ENCODE results near the gene ZCCHC14. TPM values are rescaled to one million over a fixed set of nuclear protein-coding genes. Genes with fewer than 3 reads are reported as not detected.
"Not testable (repeated sequence)": the region's sequence is repeated elsewhere in the genome, so short reads cannot be mapped to it uniquely, and the experiment has no call there.

ZCCHC14 gene
- total RNA-seq, 1 donor from 2014 or later = 19.0 TPM

DNA sequence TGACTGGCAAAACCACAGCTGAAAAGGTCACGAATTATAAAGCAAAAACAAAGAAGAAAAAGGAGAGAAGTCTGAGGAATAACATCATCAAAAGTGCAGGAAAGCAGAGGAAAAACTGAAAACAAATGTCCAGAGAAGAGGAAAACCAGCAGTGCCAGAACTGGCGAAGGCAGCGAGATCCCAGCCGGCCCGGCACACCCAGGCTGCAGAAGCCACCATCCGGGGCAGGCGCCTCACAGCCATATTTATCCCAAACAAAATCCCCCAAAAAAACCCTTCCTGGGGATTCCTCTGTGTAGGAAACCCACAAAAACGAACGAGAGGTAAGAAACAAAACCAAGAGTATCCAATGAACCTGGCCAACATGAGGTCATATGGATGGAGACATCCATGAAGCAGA lies 10.6 kb downstream of the ZCCHC14 start:
- H3K9me3 ChIP-seq (ENCODE audit: insufficient read depth, low read depth, low read length) = no peaks in the 10 kb centered on the region
- FAIRE-seq = no peak
- Mint-ChIP-seq H3K36me3 (ENCODE audit: low read depth, unreplicated experiment) (peaks cover 9% of the 10 kb centered on the region), H3K27me3 (ENCODE audit: low read depth, unreplicated experiment) (no peaks in the 10 kb centered on the region), H3K9me3 (ENCODE audit: unreplicated experiment) (no peaks in the 10 kb centered on the region), H3K4me3 (ENCODE audit: unreplicated experiment) (no peak overlapping the region), H3K27ac (ENCODE audit: unreplicated experiment) (no peak overlapping the region), H3K4me1 (ENCODE audit: low read depth, unreplicated experiment) (peaks cover 27% of the 10 kb centered on the region)
- no peak for DNase-seq (ENCODE audit: low read depth)
- peaks cover 84% of the 10 kb centered on the region for H3K79me2 ChIP-seq (ENCODE audit: insufficient read depth, low read length)
- H2AFZ ChIP-seq (ENCODE audit: low read depth, low read length) = no peak overlapping the region
- no peak overlapping the region for H3K4me3 ChIP-seq (ENCODE audit: insufficient read depth, low read depth, low read length)
- TF ChIP-seq, protein P1, sequence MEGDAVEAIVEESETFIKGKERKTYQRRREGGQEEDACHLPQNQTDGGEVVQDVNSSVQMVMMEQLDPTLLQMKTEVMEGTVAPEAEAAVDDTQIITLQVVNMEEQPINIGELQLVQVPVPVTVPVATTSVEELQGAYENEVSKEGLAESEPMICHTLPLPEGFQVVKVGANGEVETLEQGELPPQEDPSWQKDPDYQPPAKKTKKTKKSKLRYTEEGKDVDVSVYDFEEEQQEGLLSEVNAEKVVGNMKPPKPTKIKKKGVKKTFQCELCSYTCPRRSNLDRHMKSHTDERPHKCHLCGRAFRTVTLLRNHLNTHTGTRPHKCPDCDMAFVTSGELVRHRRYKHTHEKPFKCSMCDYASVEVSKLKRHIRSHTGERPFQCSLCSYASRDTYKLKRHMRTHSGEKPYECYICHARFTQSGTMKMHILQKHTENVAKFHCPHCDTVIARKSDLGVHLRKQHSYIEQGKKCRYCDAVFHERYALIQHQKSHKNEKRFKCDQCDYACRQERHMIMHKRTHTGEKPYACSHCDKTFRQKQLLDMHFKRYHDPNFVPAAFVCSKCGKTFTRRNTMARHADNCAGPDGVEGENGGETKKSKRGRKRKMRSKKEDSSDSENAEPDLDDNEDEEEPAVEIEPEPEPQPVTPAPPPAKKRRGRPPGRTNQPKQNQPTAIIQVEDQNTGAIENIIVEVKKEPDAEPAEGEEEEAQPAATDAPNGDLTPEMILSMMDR (IDR thresholded peaks at IDR 0.05; ENCODE audit: insufficient read depth, low read depth, low read length) = no peak
- TF ChIP-seq EZH2 (IDR thresholded peaks at IDR 0.05; ENCODE audit: insufficient read depth, low read length) = no peak
- H4K20me1 ChIP-seq (ENCODE audit: insufficient read depth, low read length) = peaks cover 75% of the 10 kb centered on the region
- peaks cover 14% of the 10 kb centered on the region for H3K4me1 ChIP-seq (ENCODE audit: insufficient read depth, low read length)
- H3K9ac ChIP-seq (ENCODE audit: low read length) = no peak overlapping the region
- no peak overlapping the region for H3K4me2 ChIP-seq (ENCODE audit: low read length)
- no peaks in the 10 kb centered on the region for H3K36me3 ChIP-seq (ENCODE audit: insufficient read depth, low read length)
- no peak overlapping the region for H3K27ac ChIP-seq (ENCODE audit: low read depth, low read length)
- no peaks in the 10 kb centered on the region for H3K27me3 ChIP-seq (ENCODE audit: insufficient read depth, low read length)

DNA sequence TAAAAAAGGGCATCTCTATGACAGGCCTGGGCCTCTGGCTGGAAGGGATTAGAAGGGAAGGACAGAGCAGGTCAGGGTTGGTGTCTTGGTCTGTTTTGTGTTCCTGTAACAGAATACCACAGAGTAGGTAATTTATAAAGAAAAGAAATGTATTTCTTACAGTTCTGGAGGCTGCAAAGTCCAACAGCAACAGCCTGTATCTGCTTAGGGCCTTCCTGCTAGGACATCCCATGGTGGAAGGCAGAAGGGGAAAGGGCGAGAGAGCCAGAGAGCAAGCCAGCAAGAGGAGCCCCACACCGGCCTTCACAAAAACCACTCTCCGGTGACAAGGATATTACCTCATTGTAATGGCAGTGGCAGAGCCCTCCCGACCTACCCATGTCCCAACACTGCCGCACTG lies 11.1 kb downstream of the ZCCHC14 start:
- not testable (repeated sequence) for H3K36me3 Mint-ChIP-seq (ENCODE audit: low read depth, unreplicated experiment); H3K27me3 Mint-ChIP-seq (ENCODE audit: low read depth, unreplicated experiment); DNase-seq (ENCODE audit: low read depth); H3K27ac Mint-ChIP-seq (ENCODE audit: unreplicated experiment); H2AFZ ChIP-seq (ENCODE audit: low read depth, low read length); H3K27me3 ChIP-seq (ENCODE audit: insufficient read depth, low read length); H3K4me2 ChIP-seq (ENCODE audit: low read length); H3K9ac ChIP-seq (ENCODE audit: low read length); H3K36me3 ChIP-seq (ENCODE audit: insufficient read depth, low read length); H3K9me3 ChIP-seq (ENCODE audit: insufficient read depth, low read depth, low read length); FAIRE-seq; H3K9me3 Mint-ChIP-seq (ENCODE audit: unreplicated experiment); H3K4me3 ChIP-seq (ENCODE audit: insufficient read depth, low read depth, low read length); H3K27ac ChIP-seq (ENCODE audit: low read depth, low read length); H3K4me3 Mint-ChIP-seq (ENCODE audit: unreplicated experiment)
- Histone ChIP-seq H3K4me1 (ENCODE audit: insufficient read depth, low read length) (peaks cover 14% of the 10 kb centered on the region), H3K79me2 (ENCODE audit: insufficient read depth, low read length) (peaks cover 80% of the 10 kb centered on the region), H4K20me1 (ENCODE audit: insufficient read depth, low read length) (peaks cover 75% of the 10 kb centered on the region)
- H3K4me1 Mint-ChIP-seq (ENCODE audit: low read depth, unreplicated experiment) = peaks cover 22% of the 10 kb centered on the region

DNA sequence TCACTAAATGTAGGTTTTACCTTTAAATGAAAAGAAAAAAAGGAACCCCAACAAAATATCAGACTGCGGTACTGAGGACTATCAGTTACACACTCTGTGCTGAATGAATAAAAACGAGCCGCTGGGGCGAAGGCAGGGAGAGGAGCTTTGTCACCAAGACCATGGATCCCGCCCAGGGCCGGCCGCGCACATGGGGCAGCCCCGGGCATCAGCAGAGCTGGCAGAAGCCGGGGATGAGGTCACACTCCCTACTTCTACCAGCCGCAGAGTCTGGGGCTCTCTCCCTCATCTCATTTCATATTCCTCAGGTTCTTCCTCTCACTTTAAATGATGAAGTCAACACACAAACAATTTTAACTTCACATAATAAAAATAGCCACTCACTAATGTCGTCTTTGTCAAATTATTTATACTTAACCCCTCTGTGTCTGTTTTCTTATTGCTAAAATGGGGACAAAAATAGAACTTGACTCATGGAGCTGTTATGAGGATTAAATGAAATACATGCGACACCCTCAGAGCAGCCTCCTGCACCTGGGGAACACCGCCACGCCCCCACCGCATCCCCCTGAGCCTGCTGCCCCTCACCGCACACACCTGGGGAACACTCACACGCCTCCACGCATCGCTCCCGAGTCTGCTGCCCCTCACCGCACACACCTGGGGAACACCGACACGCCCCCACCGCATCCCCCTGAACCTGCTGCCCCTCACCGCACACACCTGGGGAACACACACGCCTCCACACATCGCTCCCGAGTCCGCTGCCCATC lies 15.4 kb downstream of the ZCCHC14 start:
- H3K4me3 Mint-ChIP-seq (ENCODE audit: unreplicated experiment) = not testable (repeated sequence)

More for the DNA sequence above, 15.4 kb downstream of the ZCCHC14 start:
- H3K4me2 ChIP-seq (ENCODE audit: low read length) = peak overlapping the region; percentile 52
- H2AFZ ChIP-seq (ENCODE audit: low read depth, low read length); FAIRE-seq; H3K27ac Mint-ChIP-seq (ENCODE audit: unreplicated experiment); H3K27ac ChIP-seq (ENCODE audit: low read depth, low read length); H3K4me1 ChIP-seq (ENCODE audit: insufficient read depth, low read length); H3K9me3 Mint-ChIP-seq (ENCODE audit: unreplicated experiment); H3K4me3 ChIP-seq (ENCODE audit: insufficient read depth, low read depth, low read length); H3K9me3 ChIP-seq (ENCODE audit: insufficient read depth, low read depth, low read length); H3K27me3 ChIP-seq (ENCODE audit: insufficient read depth, low read length); H3K27me3 Mint-ChIP-seq (ENCODE audit: low read depth, unreplicated experiment); H3K36me3 ChIP-seq (ENCODE audit: insufficient read depth, low read length): not testable (repeated sequence)
- Mint-ChIP-seq H3K4me1 (ENCODE audit: low read depth, unreplicated experiment) (peaks cover 14% of the 10 kb centered on the region), H3K36me3 (ENCODE audit: low read depth, unreplicated experiment) (peaks cover 15% of the 10 kb centered on the region)
- H4K20me1 ChIP-seq (ENCODE audit: insufficient read depth, low read length) = peaks cover 78% of the 10 kb centered on the region
- H3K79me2 ChIP-seq (ENCODE audit: insufficient read depth, low read length) = peaks cover 84% of the 10 kb centered on the region
- H3K9ac ChIP-seq (ENCODE audit: low read length) = peak overlapping the region; percentile 14
- peak; percentile 14 for DNase-seq (ENCODE audit: low read depth)
